Smooth muscle cell (in vitro differentiated cells): Measurements from ENCODE around the gene RBM19. TPM values are rescaled to one million over a fixed set of nuclear protein-coding genes. Genes with fewer than 3 reads are reported as not detected.
A peak's percentile ranks its signal among the peaks of the same experiment; 100 is the strongest.

Experiments used
- DNase-seq: peaks from one replicate; lab custom pipeline; 2025; ENCODE audit not compliant: unreplicated experiment; lab: John Stamatoyannopoulos, UW
- H2AFZ ChIP-seq: fragments of 200-600 bp; sonication (generic); 2 replicates; pipeline ENCODE4 v1.6.0; 2016; ENCODE audit warnings: antibody characterized with exemption, low read depth, mild to moderate bottlenecking
- H3F3A ChIP-seq: fragments of 200-600 bp; sonication (generic); 2 replicates; pipeline ENCODE4 v1.6.0; 2017; ENCODE audit warnings: antibody characterized with exemption, low read depth
- H3K27ac ChIP-seq: fragments of 200-600 bp; sonication (generic); 2 replicates; pipeline ENCODE4 v1.5.1; 2016; ENCODE audit warnings: low read depth, mild to moderate bottlenecking
- H3K27me3 ChIP-seq: fragments of 200-600 bp; sonication (generic); 2 replicates; pipeline ENCODE4 v1.6.1; 2016; ENCODE audit warnings: low read depth, mild to moderate bottlenecking
- H3K36me3 ChIP-seq: fragments of 200-600 bp; sonication (generic); 2 replicates; pipeline ENCODE4 v1.5.1; 2016; ENCODE audit warnings: low read depth
- H3K4me1 ChIP-seq: fragments of 200-600 bp; sonication (generic); 2 replicates; pipeline ENCODE4 v1.5.1; 2016; ENCODE audit warnings: low read depth
- H3K4me2 ChIP-seq: fragments of 200-600 bp; sonication (generic); 2 replicates; pipeline ENCODE4 v1.6.0; 2016; ENCODE audit warnings: mild to moderate bottlenecking
- H3K4me3 ChIP-seq: fragments of 200-600 bp; sonication (generic); 2 replicates; pipeline ENCODE4 v1.5.1; 2016; ENCODE audit warnings: mild to moderate bottlenecking
- H3K79me2 ChIP-seq: fragments of 200-600 bp; sonication (generic); 2 replicates; pipeline ENCODE4 v1.6.0; 2016; ENCODE audit warnings: low read depth, mild to moderate bottlenecking
- H3K9ac ChIP-seq: fragments of 200-600 bp; sonication (generic); 2 replicates; pipeline ENCODE4 v1.6.0; 2016; ENCODE audit warnings: low read depth
- H3K9me3 ChIP-seq: fragments of 200-600 bp; sonication (generic); replicated peaks from 2 replicates; pipeline ENCODE4 v1.5.1; 2016; ENCODE audit warnings: low read depth
- H4K20me1 ChIP-seq: fragments of 200-600 bp; sonication (generic); 2 replicates; pipeline ENCODE4 v1.6.0; 2016; ENCODE audit warnings: low read depth
- WGBS: methylation state at CpG from one replicate; pipeline ENCODE4 v1.1.7; 2016; ENCODE audit warnings: low lambda C conversion rate; 5-methylcytosine and 5-hydroxymethylcytosine counted together
- polyA plus RNA-seq: library from polyadenylated mRNA; unstranded; fragments of >200 nt; fragmentation: Nextera tagmentation; extraction: Ambion mirVana; gene quantifications from 2 replicates; pipeline ENCODE4 v1.2.1, GENCODE V29; 2016
- total RNA-seq: library from RNA; depleted of rRNA; stranded (reverse); fragments of >200 nt; gene quantifications from 2 replicates; pipeline ENCODE4 v1.2.3, GENCODE V29; 2014
- TF ChIP-seq, protein P1 (sequence below): fragments of 200-600 bp; sonication (generic); IDR thresholded peaks from 2 replicates; pipeline ENCODE4 v1.5.1; 2017; ENCODE audit warnings: borderline replicate concordance, mild to moderate bottlenecking, antibody characterized with exemption; ENCODE audit not compliant: insufficient read depth, poor library complexity, severe bottlenecking

Gene RBM19
- total and polyA plus RNA-seq, 2 experiments from 2014 or later, result 12.8 to 15.9 TPM

GRCh38 chr12:113879658-113880057, 86.5 kb downstream of the RBM19 start:
- Histone ChIP-seq H3K4me2 (no peak overlapping the region), H3K4me3 (no peak overlapping the region), H3F3A (no peaks in the 10 kb centered on the region), H3K79me2 (no peaks in the 10 kb centered on the region), H3K27ac (no peak overlapping the region), H2AFZ (no peak overlapping the region), H3K36me3 (no peaks in the 10 kb centered on the region), H3K9ac (no peak overlapping the region), H4K20me1 (no peaks in the 10 kb centered on the region), H3K4me1 (no peaks in the 10 kb centered on the region), H3K27me3 (no peaks in the 10 kb centered on the region), H3K9me3 (no peaks in the 10 kb centered on the region)
- DNase-seq, result no peak
- TF ChIP-seq, protein P1, sequence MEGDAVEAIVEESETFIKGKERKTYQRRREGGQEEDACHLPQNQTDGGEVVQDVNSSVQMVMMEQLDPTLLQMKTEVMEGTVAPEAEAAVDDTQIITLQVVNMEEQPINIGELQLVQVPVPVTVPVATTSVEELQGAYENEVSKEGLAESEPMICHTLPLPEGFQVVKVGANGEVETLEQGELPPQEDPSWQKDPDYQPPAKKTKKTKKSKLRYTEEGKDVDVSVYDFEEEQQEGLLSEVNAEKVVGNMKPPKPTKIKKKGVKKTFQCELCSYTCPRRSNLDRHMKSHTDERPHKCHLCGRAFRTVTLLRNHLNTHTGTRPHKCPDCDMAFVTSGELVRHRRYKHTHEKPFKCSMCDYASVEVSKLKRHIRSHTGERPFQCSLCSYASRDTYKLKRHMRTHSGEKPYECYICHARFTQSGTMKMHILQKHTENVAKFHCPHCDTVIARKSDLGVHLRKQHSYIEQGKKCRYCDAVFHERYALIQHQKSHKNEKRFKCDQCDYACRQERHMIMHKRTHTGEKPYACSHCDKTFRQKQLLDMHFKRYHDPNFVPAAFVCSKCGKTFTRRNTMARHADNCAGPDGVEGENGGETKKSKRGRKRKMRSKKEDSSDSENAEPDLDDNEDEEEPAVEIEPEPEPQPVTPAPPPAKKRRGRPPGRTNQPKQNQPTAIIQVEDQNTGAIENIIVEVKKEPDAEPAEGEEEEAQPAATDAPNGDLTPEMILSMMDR, result no peak
- WGBS, result 93% methylated on average over 3 of the region's 3 CpGs

DNA sequence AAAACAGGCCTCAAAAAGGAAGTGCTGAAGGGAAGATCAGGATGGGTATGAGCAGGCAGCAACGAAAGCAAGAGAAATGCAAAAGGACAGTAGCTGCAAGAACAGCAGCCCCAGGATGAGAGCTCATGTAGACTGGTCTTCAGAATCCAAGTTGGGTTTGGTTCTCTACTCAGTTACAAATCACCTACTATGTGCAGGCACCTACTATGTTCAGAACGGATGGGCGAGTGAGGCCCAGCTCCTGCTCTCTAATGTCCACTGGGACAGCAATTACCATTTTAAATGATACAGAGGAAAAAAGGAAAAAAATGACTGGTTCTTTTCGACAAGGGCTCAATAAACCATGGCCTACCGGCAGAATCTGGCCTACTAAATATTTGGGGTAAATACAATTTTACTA, 88.5 kb downstream of the RBM19 start:
- WGBS, result 95% methylated on average over 5 of the region's 5 CpGs
- Histone ChIP-seq H3K4me3 (no peak overlapping the region), H3F3A (no peaks in the 10 kb centered on the region), H4K20me1 (no peaks in the 10 kb centered on the region), H3K4me1 (no peaks in the 10 kb centered on the region), H2AFZ (no peak overlapping the region), H3K27ac (no peak overlapping the region), H3K79me2 (no peaks in the 10 kb centered on the region), H3K36me3 (no peaks in the 10 kb centered on the region), H3K27me3 (no peaks in the 10 kb centered on the region), H3K9ac (no peak overlapping the region), H3K9me3 (no peaks in the 10 kb centered on the region), H3K4me2 (no peak overlapping the region)
- DNase-seq, result no peak
- TF ChIP-seq, protein P1, result no peak

DNA sequence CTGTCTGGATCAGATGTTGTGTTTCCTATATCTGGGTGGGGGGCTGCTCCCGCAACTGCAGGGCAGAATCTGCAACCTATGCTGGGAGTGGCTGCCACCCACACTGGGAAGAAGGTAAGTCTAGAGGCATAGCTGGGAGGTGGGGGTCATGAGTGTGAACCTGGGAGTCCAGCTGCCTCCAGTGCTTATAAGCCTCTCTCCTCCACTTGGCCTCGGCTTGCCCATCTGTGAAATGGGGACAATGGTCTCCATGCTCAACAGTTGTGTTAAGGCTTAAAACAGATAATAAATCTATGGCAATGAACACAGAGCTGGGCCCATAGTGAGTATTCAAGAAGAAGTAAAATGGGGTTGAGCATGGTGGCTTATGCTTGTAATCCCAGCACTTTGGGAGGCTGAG, 90.0 kb downstream of the RBM19 start:
- WGBS, result 93% methylated on average over 2 of the region's 2 CpGs
- no peaks in the 10 kb centered on the region for H3K79me2 ChIP-seq
- DNase-seq, result no peak
- no peak overlapping the region for H2AFZ ChIP-seq
- H3K4me1 ChIP-seq, result no peaks in the 10 kb centered on the region
- no peaks in the 10 kb centered on the region for H3K36me3 ChIP-seq
- H3K4me3 ChIP-seq, result no peak overlapping the region
- H4K20me1 ChIP-seq, result no peaks in the 10 kb centered on the region
- TF ChIP-seq, protein P1, result no peak
- no peak overlapping the region for H3K4me2 ChIP-seq
- peak overlapping the region; percentile 89 for H3K27ac ChIP-seq
- no peaks in the 10 kb centered on the region for H3K9me3 ChIP-seq
- no peak overlapping the region for H3K9ac ChIP-seq
- H3K27me3 ChIP-seq, result no peaks in the 10 kb centered on the region
- no peaks in the 10 kb centered on the region for H3F3A ChIP-seq

DNA sequence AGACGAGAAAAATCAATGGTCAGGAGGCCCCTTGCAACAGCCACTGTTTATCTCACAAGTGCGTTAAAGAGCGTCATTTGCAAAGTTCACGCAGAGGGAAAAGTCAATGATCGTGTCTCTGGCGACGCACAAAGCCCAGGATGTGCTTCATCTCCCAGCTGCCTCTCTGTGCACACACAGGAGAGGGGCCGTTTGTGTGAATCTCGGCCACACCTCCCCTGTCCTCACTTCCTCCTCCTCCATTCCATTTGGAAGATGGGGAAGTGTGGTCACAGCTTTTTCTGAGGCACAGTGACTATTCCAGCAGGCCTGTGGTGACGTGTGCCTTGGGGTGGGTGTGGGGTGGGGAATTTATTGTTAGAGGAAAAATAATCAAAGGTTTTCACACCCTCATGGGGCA, 90.4 kb downstream of the RBM19 start:
- Histone ChIP-seq H4K20me1 (no peaks in the 10 kb centered on the region), H3K27me3 (no peaks in the 10 kb centered on the region), H2AFZ (no peak overlapping the region), H3F3A (no peaks in the 10 kb centered on the region), H3K4me2 (peak overlapping the region; percentile 59), H3K27ac (peak overlapping the region; percentile 89), H3K9ac (peak overlapping the region; percentile 71), H3K4me3 (no peak overlapping the region), H3K9me3 (no peaks in the 10 kb centered on the region), H3K79me2 (no peaks in the 10 kb centered on the region), H3K4me1 (no peaks in the 10 kb centered on the region), H3K36me3 (no peaks in the 10 kb centered on the region)
- no peak for DNase-seq
- 67% methylated on average over 10 of the region's 10 CpGs for WGBS
- TF ChIP-seq, protein P1, result no peak
